K562 (cell line): ENCODE results near the gene CD70. TPM values are rescaled to one million over a fixed set of nuclear protein-coding genes. Genes with fewer than 3 reads are reported as not detected.

ENCODE experiments used
- CHD2 ChIP-seq: IDR thresholded peaks from 2 replicates; pipeline ENCODE4 v1.6.1; 2011; ENCODE audit warnings: low read depth, low read length
- HNRNPH1 ChIP-seq: fragments of 200-400 bp; formaldehyde crosslinking; optimal IDR thresholded peaks from 2 replicates; pipeline ENCODE3; 2017; ENCODE audit warnings: low read depth, mild to moderate bottlenecking, low read length, moderate library complexity
- KHSRP ChIP-seq: fragments of 450-650 bp; IDR thresholded peaks from 2 replicates; pipeline ENCODE4 v1.6.1; 2017
- MCM7 ChIP-seq, 2 experiments: fragments of 450-650 bp; IDR thresholded peaks; 2 replicates each; pipeline ENCODE4 v1.6.1; 2016 to 2018
- RAD21 ChIP-seq, 2 experiments: fragments of 250-450 bp in 1 of 2; fragments of 450-650 bp in 1 of 2; sonication (Bioruptor Pico) in 1 of 2; formaldehyde crosslinking in 1 of 2; IDR thresholded peaks in 1 of 2; conservative IDR thresholded peaks in 1 of 2; 2 replicates each; pipeline versions ENCODE4 v1.4.0 to v1.8.0; 2020 to 2022; ENCODE audit warnings: mild to moderate bottlenecking in 2 of 2, moderate library complexity in 1 of 2
- SFPQ ChIP-seq: fragments of 200-400 bp; formaldehyde crosslinking; IDR thresholded peaks from 2 replicates; pipeline ENCODE4 v1.6.1; 2017; ENCODE audit warnings: mild to moderate bottlenecking, low read depth, low read length, moderate library complexity
- XRCC3 ChIP-seq: fragments of 450-650 bp; IDR thresholded peaks from 2 replicates; pipeline ENCODE4 v1.6.1; 2017; ENCODE audit warnings: mild to moderate bottlenecking, moderate library complexity
- ZNF395 ChIP-seq: fragments of 200-800 bp; sonication (Bioruptor generic); IDR thresholded peaks from 2 replicates; pipeline ENCODE4 v1.6.1; 2017; ENCODE audit warnings: missing genetic modification characterization, missing compliant biosample characterization
- ZNF695 ChIP-seq: fragments of 450-650 bp; formaldehyde crosslinking; IDR thresholded peaks from 2 replicates; pipeline ENCODE4 v1.4.0; 2020; ENCODE audit warnings: mild to moderate bottlenecking, moderate library complexity
- polyA plus RNA-seq, 8 experiments: library from polyadenylated mRNA; depleted of rRNA in 4 of 8; stranded (reverse) in 5 of 8; unstranded in 3 of 8; fragments of >200 nt; fragmentation: Nextera tagmentation in 2 of 8; fragmentation: Illumina TruSeq in 1 of 8; extraction: Ambion mirVana in 2 of 8; extraction: Trizol in 1 of 8; gene quantifications; 2 replicates each; pipeline versions ENCODE4 v1.2.1 to v1.2.3, GENCODE V29; 2011 to 2014; ENCODE audit warnings: inconsistent platforms in 1 of 8, missing spikeins in 1 of 8
- total RNA-seq, 7 experiments: library from RNA; depleted of rRNA in 6 of 7; stranded (reverse); fragments of >200 nt in 6 of 7; fragmentation: Illumina TruSeq in 2 of 7; extraction: Trizol in 2 of 7; gene quantifications; 2 replicates each; pipeline versions ENCODE4 v1.2.1 to v1.2.3, GENCODE V29; 2011 to 2021; ENCODE audit warnings: low replicate concordance in 1 of 7

The CD70 gene
- total and polyA plus RNA-seq, 9 of the 15 experiments (the other 6 are each of a cell fraction or from before 2014, with no cell fraction given): 0.06 to 0.58 (median 0.33) TPM; not detected in 4

DNA sequence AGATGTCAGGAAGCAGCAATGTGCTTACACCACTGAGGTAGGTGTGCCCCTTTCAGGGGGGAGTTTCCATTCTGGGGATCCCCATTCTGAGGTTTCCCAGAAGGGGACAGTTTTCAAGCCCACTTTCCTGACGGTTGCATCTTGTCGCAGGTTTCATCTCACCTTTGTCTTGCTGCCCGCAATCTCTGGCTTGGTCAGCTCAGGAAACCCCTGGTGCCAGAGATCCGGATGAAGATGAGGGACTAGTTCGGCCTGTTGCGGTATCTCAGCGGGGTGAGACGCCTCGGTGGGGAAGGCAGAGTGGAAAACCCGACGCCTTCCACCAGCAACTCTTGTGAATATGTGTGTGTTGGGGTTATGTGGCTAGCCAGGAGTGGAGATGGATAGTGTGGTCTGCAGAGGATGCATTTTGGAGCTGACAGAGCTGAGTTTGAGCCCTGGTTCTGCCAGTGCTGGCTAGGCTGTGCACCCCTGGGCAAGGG lies 47.0 kb downstream of the CD70 start (continued):
- TF ChIP-seq RAD21 (CRISPR knock-in tag; conservative IDR thresholded peaks at IDR 0.05 in 1 of 2, IDR thresholded peaks at IDR 0.05 in 1 of 2) (no peak), HNRNPH1 (no peak), ZNF395 (no peak), SFPQ (no peak), CHD2 (no peak), MCM7 (IDR thresholded peaks at IDR 0.05) (no peak), KHSRP (no peak), ZNF695 (CRISPR knock-in tag) (no peak), XRCC3 (no peak)
